Activated B cell treated with CpG ODN at 0.5 μM for 24 hours (primary cell): Measurements from ENCODE around the gene CUL3. TPM values are rescaled to one million over a fixed set of nuclear protein-coding genes. Genes with fewer than 3 reads are reported as not detected.
"Not testable (repeated sequence)": the region's sequence is repeated elsewhere in the genome, so short reads cannot be mapped to it uniquely, and the experiment has no call there.

ENCODE experiments used
- ATAC-seq: fragments of 200-7000 bp; cut with Tn5 transposase; one replicate; pipeline ENCODE4 v1.10.0; 2021; ENCODE audit warnings: low read depth, mild to moderate bottlenecking, moderate library complexity
- CTCF ChIA-PET: fragments of 350-600 bp; sonication (Branson Sonifier 250); formaldehyde crosslinking; loops from one replicate; lab custom pipeline; 2021; ENCODE audit warnings: antibody characterized with exemption; lab: Charles Lee
- POLR2A ChIA-PET: fragments of 350-600 bp; sonication (Branson Sonifier 250); formaldehyde crosslinking; loops from one replicate; lab custom pipeline; 2021; ENCODE audit warnings: antibody characterized with exemption; lab: Charles Lee
- DNase-seq: peaks from one replicate; pipeline ENCODE4 v3.0.0; 2022
- H3K27ac Mint-ChIP-seq: one replicate; pipeline ENCODE4 v1.8.0; 2020; ENCODE audit warnings: mixed read lengths
- H3K27me3 Mint-ChIP-seq: one replicate; pipeline ENCODE4 v1.8.0; 2021; ENCODE audit warnings: mixed read lengths
- H3K36me3 Mint-ChIP-seq: one replicate; pipeline ENCODE4 v1.8.0; 2021; ENCODE audit warnings: low read depth, mixed read lengths
- H3K4me1 Mint-ChIP-seq: one replicate; pipeline ENCODE4 v1.8.0; 2021; ENCODE audit warnings: mixed read lengths
- H3K4me3 Mint-ChIP-seq: one replicate; pipeline ENCODE4 v1.8.0; 2020; ENCODE audit warnings: mild to moderate bottlenecking, mixed read lengths
- H3K9me3 Mint-ChIP-seq: one replicate; pipeline ENCODE4 v1.8.0; 2020; ENCODE audit warnings: mixed read lengths
- intact Hi-C: fragments of 100-400 bp; cut with micrococcal nuclease; formaldehyde crosslinking; loops from one replicate; pipeline ENCODE4 v1.15.1; 2024
- total RNA-seq: library from RNA; stranded (reverse); gene quantifications from 2 replicates; pipeline ENCODE4 v1.2.3, GENCODE V29; 2022
- TF ChIP-seq, protein P1 (sequence below): fragments of 200-600 bp; IDR thresholded peaks from one replicate; pipeline ENCODE4 v1.8.0; 2022; ENCODE audit warnings: antibody characterized with exemption, mild to moderate bottlenecking

Gene CUL3
- total RNA-seq, 1 donor from 2014 or later, result 114 TPM

DNA sequence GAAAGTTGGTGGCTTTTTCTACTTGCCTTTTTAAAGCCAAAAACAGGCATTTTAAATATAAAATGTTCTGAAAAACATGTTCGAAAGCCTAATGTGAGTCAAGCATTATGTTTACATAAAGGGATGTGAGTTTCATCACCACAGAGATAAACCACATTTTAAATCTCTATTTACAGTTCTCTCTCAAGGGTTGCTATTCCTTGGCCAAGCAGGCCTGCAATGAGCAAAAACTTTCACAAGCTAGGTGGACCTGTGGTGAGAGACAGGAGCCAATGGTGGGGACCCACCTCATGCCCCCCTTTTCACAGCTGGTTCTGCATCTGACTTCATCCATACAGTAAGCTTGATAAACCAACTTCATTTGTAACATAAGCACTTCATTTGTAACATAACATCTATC lies 65.1 kb downstream of the CUL3 start:
- H3K27me3 Mint-ChIP-seq, result no peaks in the 10 kb centered on the region
- CTCF ChIA-PET, result no interaction called here
- peak overlapping the region; percentile 96 for H3K27ac Mint-ChIP-seq
- H3K36me3 Mint-ChIP-seq, result peaks cover 9% of the 10 kb centered on the region
- H3K4me1 Mint-ChIP-seq, result peaks cover 89% of the 10 kb centered on the region
- H3K4me3 Mint-ChIP-seq, result peak overlapping the region; percentile 68
- POLR2A ChIA-PET, result interaction anchor here (0.5 to 3.8 kb wide), 8 partner anchors 9 to 64 kb away, joined by 3 to 84 read pairs (median 7); partner anchors contain the start of gene CUL3
- TF ChIP-seq, protein P1, sequence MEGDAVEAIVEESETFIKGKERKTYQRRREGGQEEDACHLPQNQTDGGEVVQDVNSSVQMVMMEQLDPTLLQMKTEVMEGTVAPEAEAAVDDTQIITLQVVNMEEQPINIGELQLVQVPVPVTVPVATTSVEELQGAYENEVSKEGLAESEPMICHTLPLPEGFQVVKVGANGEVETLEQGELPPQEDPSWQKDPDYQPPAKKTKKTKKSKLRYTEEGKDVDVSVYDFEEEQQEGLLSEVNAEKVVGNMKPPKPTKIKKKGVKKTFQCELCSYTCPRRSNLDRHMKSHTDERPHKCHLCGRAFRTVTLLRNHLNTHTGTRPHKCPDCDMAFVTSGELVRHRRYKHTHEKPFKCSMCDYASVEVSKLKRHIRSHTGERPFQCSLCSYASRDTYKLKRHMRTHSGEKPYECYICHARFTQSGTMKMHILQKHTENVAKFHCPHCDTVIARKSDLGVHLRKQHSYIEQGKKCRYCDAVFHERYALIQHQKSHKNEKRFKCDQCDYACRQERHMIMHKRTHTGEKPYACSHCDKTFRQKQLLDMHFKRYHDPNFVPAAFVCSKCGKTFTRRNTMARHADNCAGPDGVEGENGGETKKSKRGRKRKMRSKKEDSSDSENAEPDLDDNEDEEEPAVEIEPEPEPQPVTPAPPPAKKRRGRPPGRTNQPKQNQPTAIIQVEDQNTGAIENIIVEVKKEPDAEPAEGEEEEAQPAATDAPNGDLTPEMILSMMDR, result no peak
- H3K9me3 Mint-ChIP-seq, result no peaks in the 10 kb centered on the region
- ATAC-seq (no peak), DNase-seq (no peak)
- intact Hi-C loops, result loop anchor here (5.0 to 10.0 kb wide), 4 partner anchors 42 to 565 kb away; partner anchors contain the start of genes DOCK10 and MRPL44

DNA sequence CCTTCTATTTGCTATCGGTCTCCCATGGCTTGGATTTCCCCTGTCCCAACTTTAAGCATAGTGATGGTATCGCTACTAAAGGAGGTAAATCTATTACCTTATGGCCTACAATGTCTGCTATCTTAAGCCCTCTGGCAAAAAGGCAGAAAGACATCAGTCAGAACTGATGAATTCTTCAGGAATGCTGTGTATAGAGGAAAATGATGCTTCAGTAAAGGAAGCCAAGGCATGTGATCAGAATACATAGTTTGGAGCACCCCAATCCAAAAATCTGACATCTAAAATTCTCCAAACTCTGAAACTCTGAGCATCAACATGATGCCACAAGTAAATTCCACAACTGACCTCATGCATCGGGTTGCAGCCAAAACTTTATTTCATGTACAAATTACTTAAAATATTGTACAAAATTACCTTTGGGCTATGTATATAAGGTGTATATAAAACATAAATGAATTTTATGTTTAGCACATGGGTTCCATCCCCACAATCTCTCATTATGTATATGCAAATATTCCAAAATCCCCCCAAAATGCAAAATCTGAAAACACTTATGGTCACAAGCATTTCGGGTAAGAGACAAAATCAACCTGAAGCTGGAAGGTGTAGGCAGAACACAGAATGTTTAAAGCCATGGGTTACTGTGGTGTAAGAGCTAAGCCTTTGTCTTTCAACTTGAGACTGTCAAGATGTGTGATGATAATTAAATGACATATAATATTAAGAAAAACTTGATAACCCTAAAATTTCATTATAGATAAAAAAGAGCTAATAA lies 66.2 kb downstream of the CUL3 start:
- intact Hi-C loops, result no loop called here
- ATAC-seq, result no peak
- no peaks in the 10 kb centered on the region for H3K27me3 Mint-ChIP-seq
- peaks cover 15% of the 10 kb centered on the region for H3K36me3 Mint-ChIP-seq
- ChIA-PET CTCF (no interaction called here), POLR2A (interaction anchor here (0.5 to 3.8 kb wide), 4 partner anchors 41 to 465 kb away, joined by 4 to 84 read pairs (median 11); partner anchors contain the start of gene CUL3)
- H3K27ac Mint-ChIP-seq, result peak overlapping the region; percentile 82
- H3K4me3 Mint-ChIP-seq, result peak overlapping the region; percentile 44
- H3K4me1 Mint-ChIP-seq, result peaks cover 81% of the 10 kb centered on the region
- no peak for DNase-seq
- TF ChIP-seq, protein P1, result no peak
- H3K9me3 Mint-ChIP-seq, result no peaks in the 10 kb centered on the region

DNA sequence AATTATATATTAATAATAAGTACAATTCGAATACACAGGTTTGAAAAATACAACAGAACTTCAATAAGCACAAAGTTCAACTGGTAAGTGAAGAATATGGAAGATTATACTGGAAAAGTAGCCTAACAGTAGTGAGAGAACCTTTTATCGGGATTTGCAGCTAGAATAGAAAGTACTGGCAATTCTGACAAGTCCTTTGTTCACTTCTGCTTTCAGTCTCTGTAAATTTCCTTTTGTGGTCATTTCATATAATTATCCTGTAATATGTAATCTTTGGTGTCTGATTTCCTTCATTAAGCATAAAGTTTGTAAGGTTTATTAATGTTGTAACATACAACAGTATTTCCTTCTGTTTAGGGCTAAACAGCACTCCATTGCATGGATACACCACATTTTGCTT lies 67.2 kb downstream of the CUL3 start:
- H3K27ac Mint-ChIP-seq, result peak overlapping the region; percentile 82
- peaks cover 75% of the 10 kb centered on the region for H3K4me1 Mint-ChIP-seq
- TF ChIP-seq, protein P1, result no peak
- ATAC-seq (no peak), DNase-seq (no peak)
- H3K36me3 Mint-ChIP-seq, result peaks cover 21% of the 10 kb centered on the region
- H3K9me3 Mint-ChIP-seq, result no peaks in the 10 kb centered on the region
- peak overlapping the region; percentile 60 for H3K4me3 Mint-ChIP-seq
- ChIA-PET POLR2A (interaction anchor here (0.5 to 0.6 kb wide), 2 partner anchors 124 to 466 kb away, joined by 4 read pairs; no protein-coding TSS in a partner anchor), CTCF (interaction anchor here (0.6 kb wide), 1 partner anchor 409 kb away, joined by 3 read pairs; no protein-coding TSS in a partner anchor)
- no peaks in the 10 kb centered on the region for H3K27me3 Mint-ChIP-seq
- intact Hi-C loops, result loop anchor here (2.0 kb wide), 1 partner anchor 15 kb away; no protein-coding TSS in a partner anchor

DNA sequence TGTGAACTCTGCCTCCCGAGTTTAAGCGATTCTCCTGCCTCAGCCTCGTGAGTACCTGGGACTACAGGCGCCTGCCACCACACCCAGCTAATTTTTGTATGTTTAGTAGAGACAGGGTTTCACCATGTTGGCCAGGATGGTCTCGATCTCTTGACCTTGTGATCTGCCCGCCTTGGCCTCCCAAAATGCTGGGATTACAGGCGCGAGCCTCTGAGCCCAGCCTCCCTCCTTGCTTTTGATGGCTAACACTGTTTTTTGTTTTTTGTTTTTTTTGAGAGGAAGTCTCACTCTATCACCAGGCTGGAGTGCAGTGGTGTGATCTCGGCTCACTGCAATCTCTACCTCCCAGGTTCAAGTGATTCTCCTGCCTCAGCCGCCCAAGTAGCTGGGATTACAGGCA lies 68.8 kb downstream of the CUL3 start:
- POLR2A ChIA-PET, result interaction anchor here (0.7 kb wide), 1 partner anchor 40 kb away, joined by 3 read pairs; no protein-coding TSS in a partner anchor
- intact Hi-C loops, result loop anchor here (2.0 kb wide), 1 partner anchor 14 kb away; no protein-coding TSS in a partner anchor
- H3K4me1 Mint-ChIP-seq, result peaks cover 64% of the 10 kb centered on the region

DNA sequence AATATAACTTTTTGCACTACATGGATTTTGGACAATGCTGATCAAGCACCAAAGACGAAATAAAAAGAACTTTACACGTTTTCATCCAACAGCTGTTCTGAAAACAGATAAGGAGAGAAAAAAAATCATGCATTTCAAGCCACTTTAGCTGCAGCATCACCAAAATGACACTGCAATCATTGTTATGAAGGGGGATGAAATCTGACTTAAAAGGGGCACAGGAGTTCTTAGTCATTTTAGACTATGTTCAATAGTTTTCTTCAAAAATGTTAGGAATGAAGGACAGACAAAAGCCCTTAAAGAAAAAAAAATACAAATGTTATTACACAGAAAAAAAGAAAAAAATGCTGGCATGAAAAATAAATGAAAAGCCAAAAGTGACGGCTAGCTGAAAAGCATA lies 71.2 kb downstream of the CUL3 start:
- no peaks in the 10 kb centered on the region for H3K27me3 Mint-ChIP-seq
- DNase-seq (no peak), ATAC-seq (no peak)
- H3K9me3 Mint-ChIP-seq, result no peaks in the 10 kb centered on the region
- TF ChIP-seq, protein P1, result no peak
- ChIA-PET POLR2A (no interaction called here), CTCF (no interaction called here)
- intact Hi-C loops, result no loop called here
- peaks cover 41% of the 10 kb centered on the region for H3K36me3 Mint-ChIP-seq
- H3K27ac Mint-ChIP-seq, result no peak overlapping the region
- no peak overlapping the region for H3K4me3 Mint-ChIP-seq
- peaks cover 55% of the 10 kb centered on the region for H3K4me1 Mint-ChIP-seq

More for the DNA sequence above, 68.8 kb downstream of the CUL3 start:
- CTCF ChIA-PET, ATAC-seq, H3K9me3 Mint-ChIP-seq, DNase-seq, H3K4me3 Mint-ChIP-seq, H3K27me3 Mint-ChIP-seq, H3K27ac Mint-ChIP-seq: not testable (repeated sequence)
- H3K36me3 Mint-ChIP-seq, result peaks cover 26% of the 10 kb centered on the region
